Kidney epithelial cell (primary cell): ENCODE data around the gene DESI2. TPM values are rescaled to one million over a fixed set of nuclear protein-coding genes. Genes with fewer than 3 reads are reported as not detected.

Source experiments
- DNase-seq: peaks from one replicate; pipeline ENCODE4 v3.0.0-alpha.2; 2010; ENCODE audit warnings: low read depth
- H3K27me3 ChIP-seq: 2 replicates; pipeline ENCODE4 v1.6.0; 2011; ENCODE audit warnings: low read length; ENCODE audit not compliant: control insufficient read depth, insufficient read depth
- H3K36me3 ChIP-seq: 2 replicates; pipeline ENCODE4 v1.5.1; 2011; ENCODE audit warnings: low read length; ENCODE audit not compliant: control insufficient read depth, insufficient read depth
- H3K4me3 ChIP-seq: 2 replicates; pipeline ENCODE4 v1.5.1; 2011; ENCODE audit warnings: low read depth, mild to moderate bottlenecking, control low read depth, low read length
- CTCF ChIP-seq: IDR thresholded peaks from 2 replicates; pipeline ENCODE4 v1.5.1; 2011; ENCODE audit warnings: mild to moderate bottlenecking, moderate library complexity, low read length, control low read depth, inconsistent platforms; ENCODE audit not compliant: insufficient read depth, poor library complexity, severe bottlenecking
- total RNA-seq: library from RNA; depleted of rRNA; stranded (reverse); fragments of >200 nt; gene quantifications from 2 replicates; pipeline ENCODE4 v1.2.3, GENCODE V29; 2015

DESI2 gene
- total RNA-seq, 1 donor from 2014 or later, result 53.2 TPM

GRCh38 chr1:244639561-244639960 lies 13.4 kb upstream of the DESI2 start:
- Histone ChIP-seq H3K36me3 (no peaks in the 10 kb centered on the region), H3K4me3 (no peak overlapping the region), H3K27me3 (no peaks in the 10 kb centered on the region)
- TF ChIP-seq CTCF, result no peak
- DNase-seq, result no peak

- TF ChIP-seq CTCF, result no peak
- no peaks in the 10 kb centered on the region for H3K36me3 ChIP-seq
- H3K4me3 ChIP-seq, result no peak overlapping the region
- no peak for DNase-seq
- no peaks in the 10 kb centered on the region for H3K27me3 ChIP-seq
These were observed 12.0 kb upstream of the DESI2 start for GRCh38 chr1:244640917-244641316.

- H3K27me3 ChIP-seq, result no peaks in the 10 kb centered on the region
- H3K36me3 ChIP-seq, result no peaks in the 10 kb centered on the region
- TF ChIP-seq CTCF, result no peak
- no peak for DNase-seq
- no peak overlapping the region for H3K4me3 ChIP-seq
These were observed 10.4 kb upstream of the DESI2 start for GRCh38 chr1:244642526-244642925.

GRCh38 chr1:244642988-244643387 lies 9.9 kb upstream of the DESI2 start:
- H3K4me3 ChIP-seq, result no peak overlapping the region
- DNase-seq, result no peak
- H3K27me3 ChIP-seq, result no peaks in the 10 kb centered on the region
- H3K36me3 ChIP-seq, result no peaks in the 10 kb centered on the region
- no peak for TF ChIP-seq CTCF

- Histone ChIP-seq H3K4me3 (no peak overlapping the region), H3K27me3 (no peaks in the 10 kb centered on the region), H3K36me3 (no peaks in the 10 kb centered on the region)
- TF ChIP-seq CTCF, result no peak
- DNase-seq, result no peak
These were observed 7.5 kb upstream of the DESI2 start for GRCh38 chr1:244645414-244645813.

- H3K27me3 ChIP-seq, result no peaks in the 10 kb centered on the region
- no peak for DNase-seq
- no peak overlapping the region for H3K4me3 ChIP-seq
- no peaks in the 10 kb centered on the region for H3K36me3 ChIP-seq
- TF ChIP-seq CTCF, result no peak
These were observed 7.0 kb upstream of the DESI2 start for GRCh38 chr1:244645890-244646289.
